HG03469 (cell line): Measurements from ENCODE around the gene SLC17A9.

ENCODE experiments used
- ATAC-seq: cut with Tn5 transposase; IDR thresholded peaks from one replicate; pipeline ENCODE4 v1.9.1; 2021; ENCODE audit warnings: mild to moderate bottlenecking, moderate library complexity, moderate number of reproducible peaks; ENCODE audit not compliant: unreplicated experiment

Gene SLC17A9

DNA sequence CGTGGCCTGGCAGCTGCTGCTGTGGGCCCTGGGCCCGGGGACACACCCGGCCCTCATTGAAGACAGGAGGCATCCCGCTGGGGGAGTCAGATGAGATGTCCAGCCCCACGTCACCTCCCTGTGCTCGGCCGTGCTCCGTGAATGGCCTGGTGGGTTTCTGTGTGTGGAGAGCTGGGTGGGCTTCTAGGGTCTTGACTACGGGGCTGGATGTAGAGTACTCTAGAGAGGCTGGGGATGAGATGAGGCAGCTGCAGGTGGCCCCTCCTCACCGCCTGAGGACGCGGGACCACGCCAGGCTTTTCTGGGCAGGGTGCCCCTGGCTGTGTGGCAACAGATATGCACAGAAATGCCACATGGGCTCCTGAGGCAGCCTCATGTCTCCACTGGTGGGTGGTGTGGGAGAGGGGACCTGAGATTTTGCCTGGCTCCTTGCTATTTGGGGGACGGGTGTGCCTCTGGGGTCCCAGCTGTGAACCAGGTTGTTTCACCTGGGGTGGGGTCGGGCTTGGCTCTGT lies 62.7 kb downstream of the SLC17A9 start:
- no peak for ATAC-seq

DNA sequence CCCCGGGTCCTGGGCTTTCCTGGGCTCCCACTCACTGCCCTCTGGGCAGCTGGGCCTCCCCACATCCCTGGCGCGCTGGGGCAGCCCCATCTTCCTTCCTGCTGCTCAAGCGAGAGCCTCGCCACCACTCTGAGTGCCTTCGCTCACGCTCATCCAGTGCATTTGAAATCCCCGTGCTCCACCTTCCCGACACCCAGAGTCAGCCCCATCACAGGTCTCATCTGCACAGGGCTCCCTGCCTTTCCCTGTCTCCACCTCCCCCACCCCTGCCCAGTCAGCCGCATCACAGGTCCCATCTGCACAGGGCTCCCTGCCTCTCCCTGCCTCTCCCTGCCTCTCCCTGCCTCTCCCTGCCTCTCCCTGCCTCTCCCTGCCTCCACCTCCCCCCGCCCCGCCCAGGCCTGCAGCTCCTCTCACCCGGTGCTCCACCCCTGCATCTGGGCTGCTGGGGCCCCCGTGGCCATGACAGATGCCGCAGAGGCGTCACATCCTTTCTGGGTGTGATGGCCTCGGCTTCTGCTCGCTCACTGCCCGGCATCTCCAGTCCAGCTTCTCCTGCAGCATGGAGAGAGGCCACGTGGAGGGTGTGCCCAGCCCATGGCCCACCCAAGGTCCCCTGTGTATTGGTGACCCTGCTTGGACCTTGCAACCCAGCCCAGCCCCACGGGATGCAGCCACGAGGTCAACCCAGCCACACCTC lies 63.3 kb downstream of the SLC17A9 start:
- ATAC-seq: no peak

DNA sequence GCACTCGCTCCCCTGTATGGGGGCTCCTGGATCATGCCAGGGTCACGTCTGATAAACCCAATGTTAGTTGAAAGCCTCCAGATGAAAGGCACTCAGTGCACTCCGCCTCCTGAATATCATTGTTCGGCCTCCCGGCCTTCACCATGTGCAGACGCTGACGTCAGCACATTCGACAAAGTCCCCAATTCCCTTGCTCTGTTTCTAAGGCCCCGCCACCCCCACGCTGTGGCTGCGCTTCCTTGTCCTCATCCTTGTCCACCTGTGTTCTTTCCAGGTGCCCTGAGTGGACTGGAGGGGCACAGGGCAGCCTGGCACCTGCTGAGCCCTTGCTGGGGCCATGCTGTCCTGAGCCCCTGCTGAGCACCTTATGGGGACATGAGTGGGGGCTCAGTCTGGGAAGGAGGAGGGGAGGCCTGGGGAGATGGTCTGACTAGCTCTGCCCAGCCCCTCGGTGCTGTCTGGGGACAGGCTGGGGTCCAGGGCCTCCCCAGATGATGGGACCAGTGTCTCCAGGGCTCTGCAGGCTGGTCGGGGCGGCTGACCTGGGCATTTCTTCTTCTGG lies 64.1 kb downstream of the SLC17A9 start:
- ATAC-seq: no peak

DNA sequence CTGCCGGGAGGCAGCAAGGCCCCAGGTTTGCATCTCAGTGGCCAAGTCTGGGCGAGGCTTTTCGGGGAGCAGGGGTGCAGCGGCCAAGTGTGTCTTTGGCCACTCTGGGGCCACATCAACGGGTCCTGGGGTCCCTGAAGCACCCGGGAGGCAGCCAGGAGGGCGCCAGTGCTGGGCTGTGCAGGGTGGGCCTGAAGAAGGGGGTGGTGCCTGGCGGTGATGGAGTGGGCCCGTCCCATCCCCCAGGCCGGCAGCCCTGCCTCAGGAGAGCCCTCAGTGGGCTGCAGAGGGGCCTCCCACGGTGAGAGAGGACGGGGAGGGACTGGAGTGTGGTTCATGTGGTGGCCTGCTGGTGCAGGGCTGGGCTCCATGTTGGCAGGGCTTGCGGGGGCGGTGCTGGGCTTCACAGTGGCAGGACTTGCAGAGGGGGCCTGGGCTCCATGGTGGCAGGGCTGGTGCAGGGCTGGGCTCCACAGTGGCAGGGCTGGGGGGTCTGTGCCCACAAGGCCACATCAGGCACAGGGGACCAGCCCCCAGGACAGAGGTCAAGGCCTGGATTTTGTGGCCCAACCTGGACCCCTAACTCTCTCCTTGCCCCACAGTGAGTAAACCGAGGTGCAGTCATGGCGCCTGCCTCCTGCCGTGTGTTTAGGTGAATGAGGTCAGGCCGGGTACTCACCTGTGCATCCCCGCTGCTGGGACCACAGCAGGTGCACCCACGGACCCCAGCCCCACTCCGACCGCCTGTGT lies 64.7 kb downstream of the SLC17A9 start:
- ATAC-seq: no peak

DNA sequence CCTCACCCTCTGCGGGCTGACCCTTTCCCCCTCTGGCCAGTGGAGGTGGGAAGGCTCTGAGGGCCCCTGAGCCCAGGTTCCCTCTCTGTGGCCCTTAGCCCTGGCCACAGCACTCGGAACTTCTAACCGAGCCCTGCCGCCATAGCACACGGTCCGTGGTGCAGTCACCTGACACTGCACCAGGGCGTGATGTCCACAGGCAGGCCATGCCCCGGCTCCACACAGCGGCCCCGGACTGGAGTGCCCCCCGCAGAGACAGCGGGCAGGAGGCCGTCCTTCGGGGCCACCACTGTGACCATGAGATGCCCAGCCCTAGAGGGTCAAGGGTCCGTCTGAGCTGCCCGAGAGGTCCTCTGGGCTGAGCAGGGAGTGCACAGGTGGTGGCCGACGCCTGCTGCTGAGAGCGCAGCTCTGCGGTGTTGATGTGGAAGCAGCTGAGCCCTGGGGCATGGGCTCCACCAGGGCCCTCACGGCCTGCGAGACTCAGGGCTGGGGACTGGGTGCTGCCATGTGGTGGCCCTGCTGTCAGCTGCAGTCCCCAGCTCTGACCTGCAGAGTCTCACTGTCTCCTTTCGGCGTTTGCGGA lies 65.4 kb downstream of the SLC17A9 start:
- ATAC-seq: no peak
